COLO668 (cell line): ENCODE data around the gene TMEM74B.
A peak's percentile ranks its signal among the peaks of the same experiment; 100 is the strongest.
"Not testable (repeated sequence)": the region's sequence is repeated elsewhere in the genome, so short reads cannot be mapped to it uniquely, and the experiment has no call there.

ENCODE experiments used
- DNase-seq: peaks from one replicate; lab custom pipeline; 2025; ENCODE audit not compliant: unreplicated experiment; lab: John Stamatoyannopoulos, UW

Gene TMEM74B

DNA sequence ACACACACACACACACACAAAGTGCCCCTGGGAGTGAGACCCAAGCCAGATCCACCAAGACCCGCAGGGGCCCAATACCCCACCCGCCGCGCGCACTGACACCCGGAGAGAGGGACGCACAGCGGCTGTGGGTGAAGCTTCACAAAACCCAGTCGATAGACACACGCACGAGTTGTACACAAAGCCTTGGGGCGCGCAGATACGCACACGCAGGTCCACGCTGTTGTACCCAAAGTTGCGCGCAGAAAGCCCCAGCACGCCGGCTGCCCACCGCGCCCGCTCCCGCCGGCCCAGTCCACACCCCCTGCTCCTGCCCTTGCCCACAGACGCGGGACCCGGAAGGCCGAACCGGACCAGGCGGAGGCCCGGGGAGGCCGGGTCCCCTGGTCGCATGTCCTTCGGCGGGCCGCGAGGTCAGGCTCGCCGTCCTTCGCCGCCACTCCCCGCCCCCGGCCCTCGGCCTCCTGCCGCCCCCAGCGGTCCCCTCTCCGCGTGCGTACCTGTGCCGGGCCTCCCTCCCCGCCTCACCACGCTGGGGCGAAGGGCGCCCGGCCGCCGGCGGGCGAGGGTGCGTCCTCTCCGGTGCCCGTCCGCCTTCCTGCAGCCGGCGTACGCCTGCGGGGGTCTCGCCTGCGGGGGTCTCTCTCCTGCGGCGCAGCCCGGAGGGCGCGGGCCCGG, at the start of gene TMEM74B:
Gene TMEM74B, minus strand, starts transcription at position 344 of the 678 bp plus-strand sequence. CDS start 1,180 bp downstream, outside the sequence.
- DNase-seq, result peak; percentile 51

DNA sequence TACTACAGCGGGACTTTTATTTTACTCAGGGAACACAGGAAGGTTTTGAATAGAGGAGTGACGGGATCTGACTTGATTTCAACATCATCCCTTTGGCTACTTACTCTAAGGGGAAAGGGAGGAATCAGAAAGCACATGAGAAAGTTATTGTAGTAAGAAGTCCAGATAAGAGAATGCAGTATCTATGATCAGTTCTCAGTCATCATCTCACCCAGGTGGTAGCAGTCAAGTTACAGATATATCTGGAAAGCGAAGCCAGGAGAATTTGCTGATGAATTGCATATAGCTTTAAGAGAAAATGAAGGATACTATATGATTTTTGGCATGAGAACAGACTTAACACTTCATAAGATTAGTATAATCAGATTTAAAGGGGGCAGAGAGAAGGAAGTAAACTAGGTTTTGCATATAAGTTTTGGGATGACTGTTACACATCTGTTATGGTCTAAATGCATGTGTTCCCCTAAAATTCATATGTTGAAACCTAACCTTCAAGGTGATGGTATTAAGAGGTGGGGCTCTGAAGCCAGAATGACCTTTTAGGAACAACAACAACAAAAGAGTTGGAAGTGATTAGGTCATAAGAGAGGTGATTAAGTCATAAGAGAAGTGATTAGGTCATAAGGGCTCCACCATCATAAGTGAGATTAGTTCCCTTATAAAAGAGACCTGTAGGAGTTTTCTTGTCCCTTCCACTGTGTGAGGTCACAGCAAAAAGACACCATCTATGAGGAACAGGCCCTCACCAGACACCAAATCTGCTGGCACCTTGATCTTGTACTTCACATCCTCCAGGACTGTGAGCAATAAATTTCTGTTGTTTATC, 47.7 kb upstream of the TMEM74B start:
- no peak for DNase-seq

DNA sequence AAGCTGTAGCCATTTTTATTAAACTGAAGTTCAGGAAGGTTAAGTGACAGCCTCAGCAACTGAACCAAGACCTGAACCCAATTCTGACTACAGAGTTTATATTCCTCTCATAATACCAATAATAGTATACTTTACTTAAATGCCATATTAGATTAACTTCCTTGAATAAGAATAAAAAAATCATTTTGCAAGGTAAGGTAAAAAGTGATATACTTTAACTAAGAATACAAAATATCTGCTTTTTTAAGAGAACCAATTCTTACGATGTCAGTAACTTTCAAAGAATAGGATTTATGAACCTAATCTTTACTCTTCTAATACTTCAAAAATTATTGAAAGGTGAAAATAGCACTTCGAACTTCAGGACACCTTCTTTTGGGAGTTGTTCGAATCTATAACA, 44.8 kb upstream of the TMEM74B start:
- no peak for DNase-seq

DNA sequence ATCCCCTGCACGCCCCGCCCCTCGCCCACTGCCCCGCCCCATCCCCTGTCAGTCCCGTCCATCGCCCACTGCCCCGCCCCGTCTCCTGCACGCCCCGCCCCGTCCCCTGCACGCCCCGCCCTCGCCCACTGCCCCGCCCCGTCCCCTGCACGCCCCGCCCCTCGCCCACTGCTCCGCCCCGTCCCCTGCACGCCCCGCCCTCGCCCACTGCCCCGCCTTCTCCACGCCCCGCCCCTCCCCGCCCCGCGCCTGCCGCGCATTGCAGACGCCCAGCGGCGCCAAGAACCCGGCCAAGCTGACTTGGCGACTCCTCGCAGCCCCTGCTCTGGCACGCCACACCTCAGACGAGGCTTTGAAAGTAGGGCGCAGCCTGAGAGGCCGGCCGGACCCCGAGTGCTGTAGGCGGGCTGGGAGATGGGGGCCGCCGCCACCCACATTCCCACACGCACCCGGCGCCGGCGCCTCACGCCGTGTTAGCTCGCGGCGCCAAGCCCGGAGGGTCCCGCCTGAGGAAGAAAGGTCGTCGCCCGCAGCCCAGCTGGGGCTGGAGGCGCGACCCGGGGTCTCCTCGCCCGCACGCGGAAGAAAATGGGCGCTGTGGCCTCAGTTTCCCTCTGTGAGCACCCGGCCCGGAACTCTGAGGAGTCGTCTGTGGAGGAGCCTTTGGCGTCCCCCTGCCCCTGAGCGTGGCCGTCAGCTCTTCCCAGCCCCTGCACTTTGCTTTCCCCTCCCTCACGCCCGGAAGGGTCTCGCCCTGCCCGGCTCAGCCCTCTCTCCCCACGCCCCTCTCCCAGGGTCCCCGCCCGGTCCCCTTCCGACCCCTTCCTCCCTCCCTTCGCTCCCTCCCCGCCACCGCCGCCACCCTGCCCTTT, 41.2 kb upstream of the TMEM74B start, which contains the start of gene RAD21L1:
Gene RAD21L1, plus strand, starts transcription at position 262 of the 872 bp plus-strand sequence. CDS start 2,410 bp downstream, outside the sequence.
- DNase-seq, result peak; percentile 81

DNA sequence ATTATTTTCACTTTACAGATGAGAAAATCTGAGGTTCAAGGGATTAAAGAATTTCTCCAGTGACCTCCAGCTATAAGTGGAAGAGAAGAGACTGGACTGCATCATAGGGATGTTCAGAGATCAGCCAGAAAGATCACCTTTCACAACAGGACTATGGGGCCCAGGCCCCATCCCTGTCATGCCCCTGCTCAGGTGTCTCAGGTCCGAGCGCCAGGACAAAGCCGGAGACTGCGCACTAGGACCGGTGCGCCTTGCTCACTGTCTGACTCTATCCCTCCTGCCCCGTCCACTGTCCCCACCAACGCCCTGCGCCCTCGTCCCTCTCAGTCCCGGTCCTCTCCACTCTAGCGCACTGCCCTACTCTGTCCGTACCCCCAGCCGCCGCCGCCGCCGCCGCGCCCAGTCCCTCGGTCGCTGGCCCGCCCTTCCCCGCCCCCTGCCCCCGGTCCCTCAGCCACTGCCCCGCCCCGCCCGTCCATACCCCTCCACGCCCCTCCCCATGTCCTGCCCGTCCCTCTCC, 40.5 kb upstream of the TMEM74B start:
- no peak for DNase-seq

DNA sequence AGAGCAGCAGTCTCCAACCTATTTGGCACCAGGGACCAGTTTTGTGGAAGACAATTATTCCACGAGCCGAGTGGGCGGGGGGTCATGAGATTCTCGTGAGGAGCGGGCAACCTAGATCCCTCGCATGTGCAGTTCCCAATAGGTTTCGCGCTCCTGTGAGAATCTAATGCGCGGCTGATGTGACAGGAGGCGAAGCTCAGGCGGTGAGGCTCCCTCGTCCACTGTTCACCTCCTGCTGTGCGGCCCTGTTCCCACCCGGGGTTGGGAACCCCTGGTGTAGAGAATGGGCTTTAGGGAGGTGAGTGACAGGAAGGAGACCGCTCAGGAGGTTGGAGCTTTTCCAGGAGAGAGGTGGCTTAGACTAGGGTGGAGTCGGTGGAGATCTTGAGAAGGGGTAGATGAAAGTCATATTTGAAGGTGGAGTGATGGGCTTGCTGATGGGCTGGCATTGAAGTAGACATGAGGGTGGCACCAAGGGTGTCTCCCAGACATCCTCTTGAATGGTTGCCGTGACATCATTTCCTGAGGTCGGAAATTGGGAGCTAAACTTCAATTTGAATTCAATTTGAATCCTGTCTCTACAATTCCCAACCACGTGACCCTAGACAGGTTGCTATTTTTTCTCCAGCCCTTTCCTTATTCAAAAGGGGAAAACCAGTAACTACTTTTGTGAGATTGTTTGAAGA, 39.6 kb upstream of the TMEM74B start:
- no peak for DNase-seq

DNA sequence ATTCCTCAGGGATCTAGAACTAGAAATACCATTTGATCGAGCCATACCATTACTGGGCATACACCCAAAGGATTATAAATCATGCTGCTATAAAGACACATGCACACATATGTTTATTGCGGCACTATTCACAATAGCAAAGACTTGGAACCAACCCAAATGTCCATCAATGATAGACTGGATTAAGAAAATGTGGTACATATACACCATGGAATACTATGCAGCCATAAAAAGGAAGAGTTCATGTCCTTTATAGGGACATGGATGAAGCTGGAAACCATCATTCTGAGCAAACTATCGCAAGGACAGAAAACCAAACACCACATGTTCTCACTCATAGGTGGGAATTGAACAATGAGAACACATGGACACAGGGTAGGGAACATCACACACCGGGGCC, 38.0 kb upstream of the TMEM74B start:
- not testable (repeated sequence) for DNase-seq

DNA sequence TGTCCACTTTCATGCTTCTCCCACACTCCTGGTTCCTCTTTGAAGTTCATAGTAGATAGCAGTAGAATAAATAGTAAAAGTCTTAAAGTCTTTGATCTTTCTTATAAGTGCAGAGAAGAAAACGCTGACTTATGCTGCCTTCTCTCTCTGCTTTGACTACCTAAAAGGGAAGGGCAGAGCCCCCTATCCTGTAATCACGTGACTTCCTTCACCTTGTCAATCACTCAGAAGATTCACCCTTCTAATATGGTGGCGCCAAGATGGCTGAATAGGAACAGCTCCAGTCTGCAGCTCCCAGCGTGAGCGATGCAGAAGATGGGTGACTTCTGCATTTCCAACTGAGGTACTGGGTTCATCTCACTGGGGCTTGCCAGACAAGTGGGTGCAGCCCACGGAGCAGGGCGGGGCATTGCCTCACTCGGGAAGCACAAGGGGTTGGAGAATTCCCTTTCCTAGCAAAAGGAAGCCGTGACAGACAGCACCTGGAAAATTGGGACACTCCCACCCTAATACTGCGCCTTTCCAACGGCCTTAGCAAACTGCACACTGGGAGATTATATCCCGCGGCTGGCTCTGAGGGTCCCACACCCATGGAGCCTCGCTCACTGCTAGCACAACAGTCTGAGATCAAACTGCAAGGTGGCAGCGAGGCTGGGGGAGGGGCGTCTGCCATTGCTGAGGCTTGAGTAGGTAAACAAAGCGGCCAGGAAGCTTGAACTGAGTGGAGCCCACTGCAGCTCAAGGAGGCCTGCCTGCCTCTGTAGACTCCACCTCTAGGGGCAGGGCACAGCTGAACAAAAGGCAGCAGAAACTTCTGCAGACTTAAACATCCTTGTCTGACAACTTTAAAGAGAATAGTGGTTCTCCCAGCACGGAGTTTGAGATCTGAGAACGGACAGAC, 32.0 kb upstream of the TMEM74B start:
- DNase-seq, result not testable (repeated sequence)

DNA sequence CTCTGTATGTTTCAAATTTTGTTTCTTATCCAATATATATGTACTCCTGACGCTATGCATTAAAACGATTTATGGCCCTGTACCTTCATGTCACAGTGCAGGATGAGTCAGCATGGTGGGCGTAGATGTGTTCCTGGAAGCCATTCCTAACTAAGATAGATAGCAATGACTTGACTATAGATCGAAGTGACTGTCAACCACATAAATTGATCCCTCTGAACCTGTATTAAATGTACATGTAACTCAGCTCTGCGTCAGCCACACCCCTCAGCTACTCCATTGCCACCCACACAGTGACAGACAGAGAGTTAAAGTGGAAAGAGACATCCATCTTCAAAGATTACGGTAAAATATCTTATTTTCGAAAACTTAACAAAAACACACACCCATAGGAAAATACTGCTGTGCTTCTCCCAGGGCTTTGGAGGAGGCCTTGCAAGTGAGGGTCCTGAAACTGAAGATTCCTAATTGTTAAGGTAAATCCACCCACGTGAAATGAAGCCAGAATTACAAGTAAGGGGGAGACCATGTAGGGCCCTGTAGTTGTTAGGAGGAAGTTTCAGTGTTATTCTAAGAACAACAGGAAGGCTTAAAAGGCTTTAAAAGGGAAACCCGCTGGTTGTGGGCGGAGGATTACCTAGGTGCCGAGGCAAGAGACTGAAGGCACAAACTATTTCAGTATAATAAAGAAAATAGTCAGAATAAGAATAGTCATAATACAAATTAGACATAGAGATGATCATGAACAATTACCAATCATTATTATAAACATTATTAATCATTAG, 30.8 kb upstream of the TMEM74B start:
- DNase-seq, result no peak

DNA sequence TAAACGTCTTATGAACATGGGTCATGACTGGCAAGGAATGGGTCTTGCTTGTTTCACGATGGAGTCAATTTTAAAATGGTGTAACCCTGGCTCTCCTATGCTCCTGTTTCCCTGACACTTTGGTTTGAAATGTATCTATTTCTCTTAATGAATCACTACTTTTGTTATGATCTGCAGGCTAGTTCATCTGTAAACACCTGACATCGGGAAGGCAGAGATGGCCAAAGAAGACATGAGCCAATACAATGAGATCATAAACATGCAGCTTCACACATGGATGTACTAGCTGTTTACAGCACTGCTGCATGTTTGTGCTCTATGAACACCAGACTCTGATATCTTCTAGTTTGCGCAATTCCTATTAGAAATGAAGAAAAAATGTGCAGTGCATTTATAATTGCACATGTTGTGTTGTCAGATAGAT, 30.1 kb upstream of the TMEM74B start:
- no peak for DNase-seq

DNA sequence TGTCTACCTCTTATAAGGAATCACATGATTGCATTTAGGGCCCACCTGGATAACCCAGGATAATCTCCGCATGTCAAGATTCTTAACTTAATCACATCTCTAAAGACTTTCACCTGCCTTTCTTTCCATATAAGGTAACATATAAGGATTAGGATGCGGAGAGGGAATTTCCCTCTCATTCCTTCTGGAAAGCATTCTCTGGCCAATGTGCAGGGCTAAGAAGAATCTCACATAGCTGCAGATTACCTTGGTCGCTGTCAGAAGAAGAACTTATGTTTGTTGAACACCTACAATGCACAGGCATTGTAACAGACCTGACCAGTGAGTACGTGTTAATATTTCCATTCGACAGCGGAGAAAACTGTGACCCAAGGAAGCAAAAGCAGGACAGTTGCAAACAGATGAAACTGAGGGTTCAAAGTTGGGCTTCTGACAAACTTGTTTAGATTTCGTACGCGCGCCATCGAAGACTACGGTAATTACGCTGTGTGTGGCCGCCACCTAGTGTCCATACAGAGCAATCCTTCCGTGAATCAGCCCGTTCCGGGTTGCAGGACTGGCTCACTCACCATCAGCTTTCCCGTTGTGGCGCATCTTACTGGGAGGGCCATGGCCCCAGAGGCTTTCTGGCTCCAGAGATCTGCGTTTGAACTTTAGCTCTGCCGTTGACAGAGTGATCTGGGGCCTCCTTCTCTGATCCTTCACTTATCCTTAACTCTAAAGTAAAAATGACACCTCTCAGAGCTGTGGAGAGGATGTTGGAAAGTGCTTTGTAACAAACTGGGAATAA, 28.0 kb upstream of the TMEM74B start:
- peak; percentile 72 for DNase-seq

DNA sequence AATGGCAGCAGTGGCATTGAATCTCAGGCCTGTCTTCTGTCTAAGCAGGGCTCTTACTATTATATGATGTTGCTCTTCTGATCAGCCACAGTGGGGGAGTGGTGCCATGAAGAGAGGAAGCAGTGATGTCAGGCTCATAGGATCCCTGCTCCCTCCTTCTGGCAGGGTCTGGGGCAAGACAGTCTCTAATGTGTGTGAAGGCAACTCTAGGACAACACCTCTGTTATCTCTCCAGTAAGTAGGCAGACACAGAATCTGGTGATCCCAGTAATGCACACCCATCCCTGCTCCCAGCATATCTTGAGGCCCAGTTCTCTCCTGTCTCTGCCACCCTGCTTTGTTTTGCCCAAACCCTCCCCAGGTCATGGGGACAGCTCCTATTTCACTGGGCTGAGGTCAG, 27.2 kb upstream of the TMEM74B start:
- no peak for DNase-seq

DNA sequence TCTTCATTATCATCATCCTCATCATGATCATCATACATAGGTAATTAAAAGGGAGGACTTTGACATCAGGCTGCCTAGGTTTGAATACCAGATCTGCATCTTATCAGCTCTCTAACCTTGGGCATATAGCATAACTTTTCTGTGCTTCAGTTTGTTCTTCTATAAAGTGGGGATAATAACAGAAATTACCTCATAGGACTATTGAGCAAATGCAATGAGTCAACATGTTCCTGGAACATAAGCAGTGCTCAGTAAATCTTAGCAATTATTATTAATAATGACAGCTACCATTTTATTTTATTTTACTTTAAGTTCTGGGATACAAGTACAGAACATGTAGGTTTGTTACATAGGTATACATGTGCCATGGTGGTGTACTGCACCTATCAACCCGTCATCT, 25.7 kb upstream of the TMEM74B start:
- no peak for DNase-seq

DNA sequence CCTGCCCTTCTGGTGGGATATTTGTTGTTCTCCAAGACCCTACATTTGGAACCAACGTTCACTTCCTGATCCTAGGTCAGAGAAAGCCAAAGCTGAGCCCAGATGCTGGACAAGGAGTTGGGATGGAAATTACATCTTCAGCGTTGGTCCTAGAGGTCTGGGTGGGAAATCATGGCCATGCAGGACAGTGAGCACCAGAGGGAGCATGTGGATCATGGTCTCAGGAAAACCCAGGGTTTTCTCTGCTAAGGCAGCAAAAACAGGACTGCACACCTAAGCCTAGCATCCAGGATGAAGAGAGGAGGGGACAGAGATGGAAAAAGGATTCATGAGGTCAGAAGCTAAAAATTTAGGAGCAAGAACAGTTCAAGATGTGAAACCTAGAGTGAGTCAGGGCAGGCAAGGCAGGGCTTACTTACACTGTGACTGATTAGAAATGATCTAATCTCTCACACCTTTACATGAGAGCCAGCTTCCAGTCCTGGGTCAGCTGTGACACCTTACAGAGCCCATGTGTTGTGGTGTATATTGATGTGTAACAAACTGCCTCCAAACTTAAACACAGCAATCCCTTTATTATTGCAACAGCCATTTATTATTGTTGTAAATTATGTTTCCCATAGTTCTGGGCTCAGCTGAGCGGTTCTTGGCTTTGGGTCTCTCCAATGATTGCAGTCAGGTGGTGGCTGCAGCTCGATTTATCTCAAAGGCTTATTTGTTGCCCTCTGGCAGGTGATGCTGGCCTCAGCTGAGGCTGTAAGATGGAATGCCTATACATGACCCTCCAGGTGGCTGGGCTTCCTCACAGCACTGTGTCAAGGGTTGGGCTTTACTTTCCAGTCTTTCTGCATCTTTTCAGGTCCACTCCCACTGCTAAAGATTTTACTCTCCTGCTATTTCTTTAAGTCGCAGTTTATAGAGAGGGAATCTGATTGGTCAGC, 24.9 kb upstream of the TMEM74B start:
- no peak for DNase-seq

DNA sequence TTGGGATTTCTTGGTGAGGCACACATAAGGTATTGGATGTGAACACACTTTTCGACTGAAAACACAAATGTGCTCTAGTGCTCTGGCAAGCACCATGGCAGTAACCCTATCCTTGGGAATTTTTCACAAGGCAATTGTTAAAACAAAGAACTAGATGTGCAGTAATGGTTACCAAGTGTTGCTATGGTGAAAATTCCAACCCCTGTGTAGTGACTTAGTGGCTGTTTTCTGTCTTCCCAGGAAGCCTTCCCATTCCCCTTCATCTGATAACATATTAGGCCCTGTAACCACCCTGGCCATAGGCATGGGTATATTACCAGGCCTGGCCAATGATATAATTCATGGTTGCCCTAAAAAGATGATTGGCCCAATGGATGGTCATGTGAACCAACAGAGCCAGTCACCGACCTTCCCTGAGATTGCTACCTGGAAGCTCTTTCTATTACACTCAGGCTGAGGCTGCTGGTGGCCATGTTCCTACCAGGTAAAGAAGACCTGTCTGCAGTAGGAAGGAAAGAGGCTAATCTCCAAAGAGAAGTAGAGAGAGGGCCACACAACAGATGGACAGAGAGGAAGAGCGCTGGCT, 22.6 kb upstream of the TMEM74B start:
- DNase-seq, result no peak

DNA sequence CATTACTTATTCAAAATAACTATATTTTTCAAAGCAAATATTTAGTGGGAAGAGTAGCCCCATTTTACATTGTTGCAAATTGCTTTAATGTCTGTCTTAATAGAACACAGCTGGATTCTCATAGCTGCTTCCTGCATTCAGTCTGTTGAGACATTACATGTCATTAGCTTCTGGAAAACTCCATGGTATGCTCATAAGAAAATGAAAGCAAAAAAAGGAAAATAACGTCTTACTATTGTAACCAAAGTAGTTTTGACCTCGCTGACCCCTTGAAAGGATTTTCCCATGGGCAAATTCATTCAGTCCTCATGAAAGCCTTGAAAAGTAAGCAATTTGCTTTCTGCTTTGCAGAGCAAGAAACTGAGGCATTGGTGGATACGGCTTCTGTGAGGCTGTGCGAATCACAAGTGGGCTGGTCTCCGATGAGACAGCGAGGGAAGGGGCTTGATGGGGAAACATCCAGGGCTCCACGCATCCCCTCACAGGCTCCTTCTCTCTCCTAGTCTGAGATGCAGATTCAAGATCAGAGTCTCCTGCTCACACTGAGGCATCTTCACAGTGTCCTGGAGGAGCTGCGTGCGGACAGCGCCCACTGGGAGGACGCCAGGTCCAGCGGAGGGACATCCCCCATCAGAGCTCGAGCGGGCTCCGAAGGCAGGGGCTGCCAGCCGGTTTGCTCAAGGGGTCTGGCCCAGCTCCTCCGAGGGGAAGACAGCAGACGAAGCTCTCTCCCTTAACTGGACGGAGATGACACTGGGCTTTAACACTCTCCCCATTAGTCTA, 21.8 kb upstream of the TMEM74B start:
- no peak for DNase-seq
